Measurements from ENCODE around the gene REN.
A peak's percentile ranks its signal among the peaks of the same experiment; 100 is the strongest.

REN gene

DNA sequence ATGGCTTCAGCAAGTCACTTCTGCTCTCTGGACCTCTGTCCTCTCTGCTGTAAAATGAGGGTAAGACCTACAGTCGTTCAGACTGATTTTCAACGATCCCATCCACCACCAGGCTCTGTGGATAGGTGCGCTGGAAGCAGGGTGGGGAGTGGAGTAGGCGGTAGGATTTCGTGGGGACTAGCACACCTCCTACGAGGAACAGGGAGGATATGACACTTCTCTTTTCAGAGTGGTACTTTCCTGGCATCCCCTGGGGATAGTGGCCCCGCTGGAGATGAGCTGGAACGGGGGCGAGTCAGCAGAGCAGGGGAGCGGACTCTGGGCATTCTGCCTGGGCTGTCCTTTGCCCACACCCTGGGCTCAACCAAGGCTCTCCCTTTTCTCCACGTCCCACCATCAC, 32.0 kb downstream of the REN start:
- DNase-seq (ENCODE audit: low read depth, low spot score) = no peak

DNA sequence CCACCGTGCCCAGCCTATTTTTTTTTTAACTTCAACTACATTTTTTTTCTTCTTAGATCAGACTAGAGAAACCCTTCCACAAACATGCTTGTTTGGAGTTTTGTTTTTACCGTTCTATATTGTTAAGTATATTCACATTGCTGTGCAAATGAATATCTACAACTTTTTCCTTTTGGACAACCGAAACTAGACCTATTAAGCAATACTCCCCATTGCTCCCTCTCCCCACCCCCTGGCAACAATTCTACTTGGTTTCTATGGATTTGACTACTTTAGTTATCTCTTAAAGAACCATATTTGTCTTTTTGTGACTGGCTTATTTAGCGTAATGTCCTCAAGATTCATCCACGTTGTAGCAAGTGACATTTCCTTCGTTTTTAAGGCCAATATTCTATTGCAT, 33.4 kb downstream of the REN start:
- no peak for DNase-seq (ENCODE audit: low read depth, low spot score)

DNA sequence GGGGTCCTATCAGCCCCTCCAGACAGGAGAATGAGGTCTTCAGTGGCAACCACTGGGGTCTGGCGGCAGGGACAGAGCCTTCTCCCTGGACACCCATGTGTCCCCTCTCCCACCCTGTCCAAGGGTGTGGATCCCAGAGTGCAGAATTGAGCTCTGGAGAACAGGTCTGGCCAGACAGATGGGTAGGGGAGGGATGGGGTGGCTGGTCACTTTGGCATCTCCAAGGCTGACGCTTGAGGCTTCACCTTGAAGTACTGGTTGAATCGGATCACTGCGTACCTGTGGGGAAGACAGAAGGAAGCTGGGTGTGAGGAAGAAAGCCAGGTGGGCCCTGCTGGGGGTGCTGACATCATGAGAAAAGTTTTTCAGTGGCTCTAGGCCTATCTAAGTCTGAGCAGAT, 34.2 kb downstream of the REN start:
- no peak for DNase-seq (ENCODE audit: low read depth, low spot score)

DNA sequence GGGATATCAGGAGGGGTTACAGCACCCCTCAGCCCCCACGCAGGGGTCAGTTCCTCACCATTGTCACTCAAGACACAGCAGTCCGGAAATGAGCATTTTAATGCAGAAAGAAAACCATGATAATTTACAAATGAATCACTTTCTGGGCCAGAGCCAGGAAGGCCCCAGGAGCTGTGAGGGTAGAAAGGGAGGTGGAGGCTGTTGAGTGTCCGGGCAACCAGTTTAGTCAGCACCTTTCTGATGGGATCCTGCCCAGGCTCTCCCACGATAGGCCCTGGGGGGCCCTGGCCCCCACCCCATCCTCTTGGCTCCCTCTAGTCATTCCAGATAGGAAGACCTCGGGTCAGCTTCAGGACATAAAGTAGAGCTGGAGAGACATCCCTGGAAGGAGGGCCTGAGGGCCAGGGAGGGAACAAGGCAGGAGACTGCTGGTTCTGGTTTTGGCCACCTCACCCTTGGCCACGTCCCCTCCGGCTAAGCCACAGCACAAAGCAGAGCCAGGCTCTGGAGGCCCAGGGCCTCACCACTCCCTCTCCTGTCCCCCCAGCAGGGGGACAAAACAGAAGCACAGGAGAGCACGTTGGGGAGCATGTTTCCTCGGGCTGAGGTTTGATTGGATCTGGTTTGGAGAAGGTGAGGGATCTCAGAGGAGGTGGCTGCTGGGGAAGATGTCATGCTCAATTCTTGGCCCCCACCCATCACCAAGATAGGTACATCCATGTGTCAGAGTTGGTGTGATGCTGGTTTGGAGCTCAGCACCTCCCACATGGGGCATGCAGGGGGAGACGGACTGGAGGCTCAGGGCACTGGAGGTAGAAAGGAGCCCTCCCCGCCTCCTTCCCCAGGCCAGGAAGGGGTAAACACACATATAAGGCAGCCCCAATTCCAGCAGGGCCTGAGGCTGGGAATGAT, 34.9 kb downstream of the REN start:
- peak; percentile 54 for DNase-seq (ENCODE audit: low read depth, low spot score)

DNA sequence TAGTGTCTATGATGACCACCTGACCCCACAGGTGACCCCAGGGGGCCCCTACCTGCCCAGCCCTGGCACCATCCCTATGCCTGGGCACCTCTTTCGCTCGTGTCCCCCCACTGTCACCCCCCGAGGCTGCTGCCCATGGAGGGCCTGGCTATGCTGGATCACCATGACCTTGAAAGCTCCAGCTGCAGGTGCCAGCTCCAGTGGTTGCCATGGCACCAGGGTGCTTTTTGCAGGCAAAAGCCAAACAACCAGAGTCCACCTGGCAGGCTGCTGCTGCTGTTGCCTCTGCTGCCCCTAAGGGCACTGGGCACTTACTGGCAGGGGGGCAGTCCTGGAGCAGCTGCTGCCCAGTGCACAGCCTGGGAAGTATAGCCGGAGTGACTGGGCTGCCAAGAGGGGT, 36.0 kb downstream of the REN start:
- DNase-seq (ENCODE audit: low read depth, low spot score) = no peak

DNA sequence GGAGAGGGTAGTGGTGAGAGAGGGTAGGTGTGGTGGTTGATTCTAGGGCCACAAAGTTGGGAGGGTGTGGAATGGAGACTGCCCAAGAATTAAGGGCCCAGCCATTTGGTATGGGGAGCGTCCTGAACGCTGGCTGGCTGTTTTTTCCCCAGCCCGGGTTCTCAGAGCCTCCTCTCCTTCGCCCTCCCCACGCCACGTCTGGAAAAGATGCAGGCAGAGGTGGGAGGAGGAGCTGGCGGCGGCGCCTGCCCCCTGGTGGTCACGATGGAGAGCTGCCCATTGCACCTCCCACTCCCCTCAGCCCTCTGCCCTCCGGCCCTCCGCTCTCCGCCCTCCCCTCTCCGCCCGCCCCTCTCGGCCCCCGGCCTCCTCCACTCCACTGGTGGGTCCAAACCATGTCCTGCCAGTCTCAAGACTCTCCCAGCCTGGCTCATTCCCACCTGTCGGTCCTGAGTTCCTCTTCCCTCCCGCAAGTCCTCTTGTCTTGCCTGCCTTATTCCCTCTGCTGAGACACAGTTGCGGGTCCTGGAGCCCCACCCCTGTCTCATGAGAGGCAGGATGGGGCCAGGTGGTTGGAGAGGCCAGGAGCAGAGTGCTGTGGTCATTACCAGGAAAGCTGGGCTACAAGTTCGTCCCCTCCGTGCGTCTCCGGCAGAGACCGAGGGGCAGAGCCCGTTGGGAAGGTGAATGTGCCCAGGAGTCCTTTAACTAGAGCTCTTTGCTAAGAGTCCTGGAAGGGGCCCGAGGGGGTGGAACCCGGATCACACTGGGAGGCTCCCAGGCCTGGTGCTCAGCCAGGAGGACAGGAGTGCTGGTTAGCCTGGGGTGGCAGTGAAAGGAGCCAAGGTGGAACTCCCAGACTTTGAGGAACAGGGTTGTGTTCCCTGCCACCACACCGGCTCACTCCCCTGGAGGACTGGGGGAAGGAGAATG, 36.9 kb downstream of the REN start:
- peak; percentile 24 for DNase-seq (ENCODE audit: low read depth, low spot score)

DNA sequence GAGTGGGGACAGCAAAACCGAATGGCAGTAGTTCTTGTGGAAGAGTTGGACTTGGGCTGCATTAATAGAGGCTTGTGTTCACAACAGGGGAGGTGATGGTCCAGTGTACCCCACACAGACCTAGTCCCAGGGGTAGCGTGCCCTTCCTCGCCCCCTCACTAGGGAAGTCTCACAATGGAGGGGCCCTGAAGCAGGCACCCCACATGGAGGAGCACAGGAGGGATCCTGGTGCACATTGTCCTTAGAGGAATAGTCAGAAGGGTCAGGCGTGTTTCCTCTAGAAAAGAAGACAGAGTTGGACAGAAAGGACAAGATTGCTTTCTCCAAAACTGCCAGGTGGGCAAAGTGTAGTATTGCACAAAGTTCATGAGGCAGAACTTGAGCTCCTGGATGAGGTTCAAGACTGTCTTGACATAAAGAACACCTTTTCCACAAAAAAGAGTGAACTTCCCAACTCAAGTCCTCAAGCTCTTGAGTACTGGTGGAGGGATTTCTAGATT, 37.6 kb downstream of the REN start:
- DNase-seq (ENCODE audit: low read depth, low spot score) = no peak

DNA sequence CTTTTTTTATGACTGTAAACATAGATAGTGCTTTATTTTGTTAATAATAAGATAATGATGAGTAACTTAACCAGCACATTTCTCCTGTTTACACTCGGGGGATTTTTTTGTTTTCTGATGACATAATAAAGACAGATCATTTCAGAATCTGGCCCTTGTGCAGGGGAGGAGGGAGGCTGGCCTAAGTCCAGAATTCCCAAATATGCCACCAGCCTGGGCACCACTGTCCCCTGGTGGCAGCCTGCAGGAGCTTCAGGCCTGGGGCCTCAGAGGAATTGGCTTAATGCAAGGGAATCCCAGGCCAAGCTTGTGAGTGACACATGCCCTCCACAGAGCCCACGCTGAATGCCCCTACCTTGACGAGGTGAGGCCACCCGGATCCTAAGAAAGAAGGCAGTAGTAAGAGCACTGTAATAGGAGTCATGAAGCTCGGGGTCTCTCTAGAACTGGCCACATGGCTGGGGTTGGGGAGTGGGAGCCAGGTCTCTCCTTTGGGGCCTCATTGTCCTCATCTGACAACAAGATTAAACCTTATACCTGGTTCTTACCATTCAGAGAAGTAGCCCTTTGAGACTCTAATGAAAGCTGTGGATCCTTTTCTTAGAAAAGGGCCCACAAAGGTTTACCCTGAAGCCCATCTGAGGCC, 38.4 kb downstream of the REN start:
- DNase-seq (ENCODE audit: low read depth, low spot score) = peak; percentile 43

DNA sequence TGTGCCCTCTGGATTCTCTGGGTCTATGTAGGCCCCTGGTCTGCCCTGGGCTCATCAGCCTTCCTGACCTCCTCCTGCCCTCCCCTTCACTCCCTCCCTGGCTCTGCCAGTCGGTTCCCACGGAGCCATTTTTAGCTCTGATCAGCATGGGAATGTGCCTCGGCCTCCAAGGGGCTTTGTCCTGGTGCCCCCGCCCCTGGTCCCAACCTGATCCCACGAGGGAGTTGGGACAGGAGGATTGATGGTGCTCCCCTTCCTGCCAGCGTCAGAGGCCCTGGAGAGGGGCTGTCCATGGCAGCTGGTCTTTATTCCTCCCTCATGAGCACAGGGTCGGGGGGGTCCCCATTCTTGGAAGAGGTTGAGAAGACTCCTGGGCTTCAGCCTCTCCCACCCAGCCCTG, 39.2 kb downstream of the REN start:
- no peak for DNase-seq (ENCODE audit: low read depth, low spot score)

DNA sequence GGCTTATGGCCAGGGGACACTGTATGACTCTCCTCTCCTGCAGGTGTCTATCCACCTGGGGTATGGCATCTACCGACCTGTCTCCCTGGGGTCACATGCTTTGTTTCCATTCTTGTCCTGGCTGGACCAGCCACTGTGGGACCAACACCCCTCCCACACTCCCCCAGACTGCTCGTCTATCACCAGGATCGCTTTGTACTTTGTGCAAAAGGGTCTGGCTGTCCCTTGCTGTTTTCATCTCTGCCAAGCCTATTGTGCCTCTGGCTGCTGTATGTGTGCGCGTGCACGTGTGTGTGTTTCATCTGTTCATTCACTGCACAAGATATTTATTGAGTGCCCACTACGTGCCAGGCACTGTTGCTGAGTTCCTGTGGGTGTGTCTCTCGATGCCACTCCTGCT, 39.8 kb downstream of the REN start:
- DNase-seq (ENCODE audit: low read depth, low spot score) = no peak

DNA sequence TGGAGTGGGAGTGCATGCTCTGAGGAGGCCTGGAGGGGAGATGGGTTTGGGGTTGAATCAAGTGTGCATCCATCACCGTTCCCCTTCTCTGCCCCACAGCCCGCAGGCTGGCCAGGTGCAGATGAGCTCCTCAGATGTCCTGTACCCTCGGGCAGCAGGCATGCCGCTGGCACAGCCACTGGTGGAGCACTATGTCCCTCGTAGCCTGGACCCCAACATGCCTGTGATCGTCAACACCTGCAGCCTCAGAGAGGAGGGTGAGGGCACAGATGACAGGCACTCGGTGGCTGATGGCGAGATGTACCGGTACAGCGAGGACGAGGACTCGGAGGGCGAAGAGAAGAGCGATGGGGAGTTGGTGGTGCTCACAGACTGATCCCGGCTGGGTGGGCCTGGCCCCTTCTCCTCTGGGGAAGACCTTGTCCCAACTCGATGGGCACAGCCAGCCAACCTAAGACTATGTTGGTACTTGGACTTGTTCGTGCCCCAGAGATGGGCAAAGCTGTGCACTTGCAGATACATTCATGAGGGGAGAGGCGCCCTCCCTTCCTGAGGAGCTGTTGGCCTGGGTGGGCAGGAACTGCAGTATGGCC, 40.3 kb downstream of the REN start:
- no peak for DNase-seq (ENCODE audit: low read depth, low spot score)

DNA sequence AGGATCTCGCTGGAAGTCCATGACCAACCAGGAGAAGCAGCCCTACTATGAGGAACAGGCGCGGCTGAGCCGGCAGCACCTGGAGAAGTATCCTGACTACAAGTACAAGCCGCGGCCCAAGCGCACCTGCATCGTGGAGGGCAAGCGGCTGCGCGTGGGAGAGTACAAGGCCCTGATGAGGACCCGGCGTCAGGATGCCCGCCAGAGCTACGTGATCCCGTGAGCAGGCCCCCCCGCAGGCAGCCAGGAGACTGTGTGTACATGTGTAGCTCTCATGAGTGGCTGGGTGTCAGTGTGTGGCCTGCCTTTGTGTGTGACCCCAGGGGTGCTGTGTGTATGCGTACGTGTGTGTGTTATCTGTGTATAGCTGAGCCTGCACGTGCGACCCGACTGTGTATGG, 41.5 kb downstream of the REN start:
- no peak for DNase-seq (ENCODE audit: low read depth, low spot score)

DNA sequence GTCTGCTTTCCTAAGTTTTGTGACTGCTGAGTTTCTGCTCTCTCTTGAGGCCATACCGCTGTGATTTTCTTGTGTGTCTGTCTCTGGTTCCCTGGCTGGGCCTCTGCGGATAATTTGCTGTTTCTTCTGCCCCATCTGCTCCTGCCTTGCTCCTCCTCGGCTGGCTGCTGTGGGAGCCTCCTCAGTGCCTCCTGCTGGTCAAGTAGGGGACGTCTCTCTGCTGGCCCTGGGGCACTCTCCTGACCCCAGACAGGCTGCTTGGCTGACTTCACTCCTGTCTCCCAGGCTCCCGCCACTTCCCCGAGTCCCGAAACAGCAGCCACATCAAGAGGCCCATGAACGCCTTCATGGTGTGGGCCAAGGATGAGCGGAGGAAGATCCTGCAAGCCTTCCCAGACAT, 42.8 kb downstream of the REN start:
- DNase-seq (ENCODE audit: low read depth, low spot score) = no peak

DNA sequence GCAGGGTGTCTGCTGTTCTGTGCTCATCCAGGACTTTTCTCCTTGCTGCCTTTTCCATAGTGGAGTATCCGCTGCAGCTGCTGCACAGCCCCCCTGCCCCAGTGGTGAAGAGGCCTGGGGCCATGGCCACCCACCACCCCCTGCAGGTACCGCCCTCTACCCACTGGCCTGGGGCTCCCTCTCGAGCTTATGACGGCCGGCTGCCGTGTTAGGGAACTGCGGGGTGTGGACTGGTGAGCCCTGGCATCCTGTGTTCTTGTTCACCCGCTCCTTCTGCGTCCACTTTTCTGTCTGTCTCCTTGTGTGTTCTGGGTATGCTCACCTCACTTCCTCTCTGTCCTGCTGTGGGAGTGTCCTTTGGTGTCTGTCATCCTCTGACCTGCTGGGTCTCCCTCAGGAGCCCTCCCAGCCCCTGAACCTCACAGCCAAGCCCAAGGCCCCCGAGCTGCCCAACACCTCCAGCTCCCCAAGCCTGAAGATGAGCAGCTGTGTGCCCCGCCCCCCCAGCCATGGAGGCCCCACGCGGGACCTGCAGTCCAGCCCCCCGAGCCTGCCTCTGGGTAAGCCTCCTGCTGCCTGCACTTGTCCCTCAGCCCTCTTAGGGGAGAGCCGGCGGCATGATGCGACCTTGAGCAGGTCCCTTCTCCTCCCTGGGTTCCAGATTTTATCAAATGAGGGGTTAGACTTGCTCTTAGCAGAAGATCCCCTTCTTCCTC, 44.1 kb downstream of the REN start:
- no peak for DNase-seq (ENCODE audit: low read depth, low spot score)

DNA sequence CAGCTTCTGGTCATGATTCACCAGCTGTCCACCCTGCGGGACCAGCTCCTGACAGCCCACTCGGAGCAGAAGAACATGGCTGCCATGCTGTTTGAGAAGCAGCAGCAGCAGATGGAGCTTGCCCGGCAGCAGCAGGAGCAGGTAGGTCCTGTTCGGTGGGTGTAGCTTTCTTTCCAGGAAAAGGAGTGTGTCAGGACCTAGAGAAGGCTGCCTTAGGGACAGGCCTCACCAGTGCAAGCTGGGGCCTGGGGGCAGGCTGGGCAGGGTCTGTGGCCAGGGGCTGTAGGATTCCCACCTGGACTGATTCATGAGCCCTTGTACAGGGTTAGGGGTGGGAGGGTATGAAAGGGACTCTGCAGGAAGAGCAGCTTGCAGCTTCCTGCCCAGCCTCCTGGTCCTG, 49.6 kb downstream of the REN start:
- no peak for DNase-seq (ENCODE audit: low read depth, low spot score)

DNA sequence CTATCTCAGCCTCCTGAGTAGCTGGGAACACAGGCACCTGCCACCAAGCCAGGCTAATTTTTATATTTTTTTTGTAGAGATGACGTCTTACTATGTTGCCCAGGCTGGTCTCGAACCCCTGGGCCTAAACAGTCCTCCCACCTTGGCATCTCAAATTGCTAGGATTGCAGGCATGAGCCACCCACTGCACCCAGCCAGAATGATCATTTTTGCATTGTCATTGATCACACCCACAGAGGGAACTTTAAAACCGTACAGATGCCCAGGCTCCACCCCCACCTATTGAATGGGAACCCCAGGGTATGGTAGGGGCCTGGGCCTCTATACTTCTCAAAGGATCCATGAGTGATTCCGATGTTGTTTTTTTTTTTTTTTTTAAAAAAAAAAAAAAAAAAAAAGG, 51.0 kb downstream of the REN start:
- no peak for DNase-seq (ENCODE audit: low read depth, low spot score)

DNA sequence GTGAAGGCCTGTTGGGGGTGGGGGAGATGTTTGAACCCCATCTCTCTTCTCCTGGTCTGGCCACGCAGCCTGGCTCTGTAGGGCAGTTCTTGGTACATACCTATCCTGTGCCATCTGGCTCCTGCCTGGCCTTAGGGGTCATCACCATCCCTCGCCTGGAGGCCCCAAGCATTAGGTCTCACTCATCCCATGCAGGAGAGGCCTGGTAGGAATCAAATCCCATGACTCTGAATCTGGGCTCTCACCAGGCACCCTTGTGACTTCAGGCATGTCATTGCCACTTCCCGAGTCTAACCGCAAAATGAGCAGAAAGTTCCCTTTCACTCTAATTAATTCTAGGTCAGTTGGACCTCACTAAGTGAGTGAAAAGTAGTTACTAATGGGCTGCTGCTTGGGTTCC, 51.5 kb downstream of the REN start:
- no peak for DNase-seq (ENCODE audit: low read depth, low spot score)

DNA sequence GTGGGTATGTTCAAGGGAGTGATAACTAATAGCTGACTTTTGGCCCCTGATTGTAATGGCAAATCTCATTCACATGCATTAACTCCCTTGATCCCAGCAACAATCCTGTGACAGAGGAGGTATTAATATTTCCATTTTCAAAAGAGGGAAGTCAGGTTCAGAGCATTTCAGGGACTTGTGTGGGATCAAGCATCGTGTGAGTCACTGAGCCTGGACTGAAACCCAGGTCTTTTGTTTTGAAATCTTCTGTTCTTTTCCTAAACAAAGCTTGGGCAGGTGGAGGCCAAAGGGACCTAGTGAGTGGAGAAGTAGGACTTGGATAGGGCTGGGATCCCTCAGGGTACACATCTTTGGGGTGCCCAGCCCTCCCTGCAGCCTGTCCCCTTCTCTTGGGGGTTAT, 52.2 kb downstream of the REN start:
- no peak for DNase-seq (ENCODE audit: low read depth, low spot score)

DNA sequence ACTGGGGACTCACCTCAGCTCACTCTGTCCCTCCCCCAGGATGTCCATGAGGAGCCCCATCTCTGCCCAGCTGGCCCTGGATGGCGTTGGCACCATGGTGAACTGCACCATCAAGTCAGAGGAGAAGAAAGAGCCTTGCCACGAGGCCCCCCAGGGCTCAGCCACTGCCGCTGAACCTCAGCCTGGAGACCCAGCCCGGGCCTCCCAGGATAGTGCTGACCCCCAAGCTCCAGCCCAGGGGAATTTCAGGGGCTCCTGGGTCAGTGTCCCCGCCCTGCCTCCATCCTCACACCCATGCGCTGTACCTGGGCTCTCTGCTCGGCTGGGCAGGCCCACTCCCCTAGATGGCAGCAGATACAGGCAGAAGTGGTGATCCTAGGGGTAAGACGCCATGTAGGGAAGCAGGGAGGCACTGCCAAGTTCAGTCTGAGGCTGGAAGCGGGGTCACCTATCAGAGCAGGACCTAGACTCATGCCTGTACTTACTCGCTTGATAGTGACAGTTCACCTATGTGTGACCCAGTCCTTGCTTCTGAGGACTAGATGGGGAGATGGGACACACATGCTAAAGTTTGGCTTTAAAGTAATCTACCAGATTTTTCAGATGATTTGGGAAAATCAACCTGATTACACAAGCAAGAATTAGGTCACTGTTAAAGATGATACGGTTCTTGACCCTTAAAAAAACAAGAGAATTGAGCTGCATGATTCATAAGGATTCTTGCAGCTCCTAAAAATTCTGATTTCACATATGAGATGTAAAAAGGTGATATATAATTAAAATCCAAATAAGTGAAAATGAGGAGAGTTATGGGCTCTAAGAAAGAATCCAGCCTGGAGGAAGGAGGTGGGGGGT, 53.0 kb downstream of the REN start:
- no peak for DNase-seq (ENCODE audit: low read depth, low spot score)

Data from smooth muscle cell of the brain vasculature (primary cell).